Bronchial epithelial cell (primary cell): Measurements from ENCODE around the gene RGS6. TPM values are rescaled to one million over a fixed set of nuclear protein-coding genes. Genes with fewer than 3 reads are reported as not detected.

ENCODE experiments used
- DNase-seq: peaks from one replicate; pipeline ENCODE4 v3.0.0-alpha.2; 2010; ENCODE audit warnings: low read depth
- FAIRE-seq: peaks from 2 replicates; lab custom pipeline; 2011; peaks lifted over from hg19 to GRCh38; lab: Jason Lieb, UNC
- H3K27me3 ChIP-seq: 2 replicates; pipeline ENCODE4 v1.5.1; 2011; ENCODE audit warnings: low read length; ENCODE audit not compliant: control insufficient read depth, insufficient read depth
- H3K36me3 ChIP-seq: 2 replicates; pipeline ENCODE4 v1.5.1; 2011; ENCODE audit warnings: low read length; ENCODE audit not compliant: control insufficient read depth, insufficient read depth
- H3K4me3 ChIP-seq: 2 replicates; pipeline ENCODE4 v1.5.1; 2011; ENCODE audit warnings: mild to moderate bottlenecking, low read depth, low read length, control low read depth
- total RNA-seq: library from RNA; depleted of rRNA; stranded (reverse); fragments of >200 nt; gene quantifications from 2 replicates; pipeline ENCODE4 v1.2.1, GENCODE V29; 2014
- TF ChIP-seq, protein P1 (sequence below): IDR thresholded peaks from 2 replicates; pipeline ENCODE4 v1.5.1; 2011; ENCODE audit warnings: mild to moderate bottlenecking, moderate library complexity, low read length, control low read depth, inconsistent platforms; ENCODE audit not compliant: insufficient read depth, severe bottlenecking

Gene RGS6
- total RNA-seq, 1 donor from 2014 or later, result not detected

DNA sequence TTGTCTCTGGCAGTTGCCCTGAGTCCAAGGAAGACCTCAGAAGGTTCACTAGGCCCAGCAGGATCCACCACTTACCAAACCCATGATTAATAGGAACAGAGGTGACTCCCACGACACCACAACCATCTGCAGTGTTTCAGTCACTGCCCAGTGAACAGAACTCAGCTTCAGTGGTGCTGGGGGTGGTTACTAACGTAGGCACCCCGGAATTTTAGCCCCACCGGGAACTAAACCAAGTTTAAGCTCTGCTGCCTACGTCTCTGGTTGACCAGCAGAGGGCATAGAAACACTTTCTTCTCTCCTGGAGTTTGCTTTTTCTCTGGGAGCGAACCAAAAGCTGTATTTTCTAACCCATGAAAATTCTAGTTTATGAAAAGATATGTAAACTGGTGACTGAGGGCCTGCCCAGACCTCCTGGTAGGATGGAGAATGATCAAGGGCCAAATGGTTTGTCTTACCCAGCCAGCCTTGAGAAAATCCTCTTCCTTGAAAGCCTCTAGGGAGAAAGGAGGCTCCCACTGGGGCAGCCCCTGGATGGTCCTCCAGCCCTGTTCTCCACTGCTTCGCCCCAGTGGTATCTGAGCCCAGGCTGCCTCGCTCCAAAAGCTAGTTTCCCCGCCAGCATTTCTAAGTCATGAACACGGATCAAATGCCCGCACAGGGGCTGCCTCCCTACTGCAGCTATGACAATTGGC lies 581.9 kb downstream of the RGS6 start:
- no peak overlapping the region for H3K4me3 ChIP-seq
- no peaks in the 10 kb centered on the region for H3K36me3 ChIP-seq
- TF ChIP-seq, protein P1, sequence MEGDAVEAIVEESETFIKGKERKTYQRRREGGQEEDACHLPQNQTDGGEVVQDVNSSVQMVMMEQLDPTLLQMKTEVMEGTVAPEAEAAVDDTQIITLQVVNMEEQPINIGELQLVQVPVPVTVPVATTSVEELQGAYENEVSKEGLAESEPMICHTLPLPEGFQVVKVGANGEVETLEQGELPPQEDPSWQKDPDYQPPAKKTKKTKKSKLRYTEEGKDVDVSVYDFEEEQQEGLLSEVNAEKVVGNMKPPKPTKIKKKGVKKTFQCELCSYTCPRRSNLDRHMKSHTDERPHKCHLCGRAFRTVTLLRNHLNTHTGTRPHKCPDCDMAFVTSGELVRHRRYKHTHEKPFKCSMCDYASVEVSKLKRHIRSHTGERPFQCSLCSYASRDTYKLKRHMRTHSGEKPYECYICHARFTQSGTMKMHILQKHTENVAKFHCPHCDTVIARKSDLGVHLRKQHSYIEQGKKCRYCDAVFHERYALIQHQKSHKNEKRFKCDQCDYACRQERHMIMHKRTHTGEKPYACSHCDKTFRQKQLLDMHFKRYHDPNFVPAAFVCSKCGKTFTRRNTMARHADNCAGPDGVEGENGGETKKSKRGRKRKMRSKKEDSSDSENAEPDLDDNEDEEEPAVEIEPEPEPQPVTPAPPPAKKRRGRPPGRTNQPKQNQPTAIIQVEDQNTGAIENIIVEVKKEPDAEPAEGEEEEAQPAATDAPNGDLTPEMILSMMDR, result peak; percentile 75
- DNase-seq (peak; percentile 27), FAIRE-seq (no peak)
- no peaks in the 10 kb centered on the region for H3K27me3 ChIP-seq

DNA sequence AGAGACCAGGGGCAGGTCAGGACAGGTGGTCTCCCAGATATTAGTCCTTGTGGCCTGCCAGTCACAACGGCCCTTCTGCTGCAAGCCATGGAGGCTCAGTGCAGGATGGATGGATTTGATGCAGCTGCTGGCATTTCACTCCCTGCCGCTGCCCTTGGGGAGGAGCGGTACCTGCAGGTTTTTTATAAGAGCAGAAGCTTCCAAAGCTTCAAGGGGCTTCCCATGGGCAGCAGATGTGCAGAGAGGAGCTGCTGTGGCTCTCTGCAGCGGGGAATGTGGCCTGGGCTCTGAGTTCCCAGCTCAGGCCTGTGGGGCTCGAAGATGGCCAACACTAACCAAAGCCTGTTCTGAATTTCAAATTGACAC lies 582.4 kb downstream of the RGS6 start:
- TF ChIP-seq, protein P1, result no peak
- Histone ChIP-seq H3K27me3 (no peaks in the 10 kb centered on the region), H3K4me3 (no peak overlapping the region), H3K36me3 (no peaks in the 10 kb centered on the region)
- DNase-seq (no peak), FAIRE-seq (no peak)

DNA sequence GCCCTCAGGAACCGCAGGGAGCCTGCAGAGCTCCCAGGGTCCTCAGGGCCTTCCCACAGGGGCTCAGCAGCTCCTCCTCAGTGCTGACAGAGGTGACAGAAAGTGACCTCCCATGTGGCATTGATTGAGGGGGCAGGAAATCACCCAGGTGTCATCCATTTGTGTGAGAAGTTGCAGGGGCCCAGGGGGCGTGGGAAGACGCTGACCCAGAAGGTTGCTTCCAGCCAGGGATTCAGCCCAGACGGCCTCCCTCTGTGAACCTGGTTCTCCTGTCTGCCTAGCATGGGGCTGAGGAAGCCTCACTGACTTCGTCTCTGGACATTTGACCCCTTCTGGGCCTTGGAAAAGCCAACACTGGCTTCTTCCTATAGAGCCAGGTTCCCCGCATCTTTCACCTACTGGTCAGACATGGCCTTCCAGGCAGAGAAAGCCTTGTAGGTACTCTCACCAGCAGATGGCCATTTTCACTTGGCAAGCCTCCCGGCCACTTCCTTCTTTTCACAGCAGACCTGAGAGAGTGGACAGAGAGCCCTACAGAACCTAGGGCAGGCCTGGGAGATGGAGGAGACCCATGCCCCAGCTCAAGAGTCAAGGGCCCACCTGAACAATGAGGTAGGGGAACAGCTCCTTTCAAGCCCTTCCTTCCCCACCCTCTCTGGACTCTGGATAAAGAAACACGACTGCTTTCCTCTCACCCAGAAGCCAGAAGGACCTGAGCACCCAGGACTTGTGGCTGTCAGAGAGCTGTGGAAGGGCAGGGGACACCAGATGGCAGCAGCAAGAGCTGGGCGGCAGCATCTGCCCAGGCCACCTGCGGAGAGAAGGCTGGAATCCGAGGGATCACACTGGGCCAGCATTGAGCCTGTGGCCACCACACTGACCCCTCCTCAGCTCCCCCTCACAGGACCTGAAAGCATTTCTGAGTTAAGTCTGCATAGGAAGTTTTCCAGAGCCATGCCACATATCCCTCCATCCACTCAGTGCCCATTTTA lies 583.8 kb downstream of the RGS6 start:
- Histone ChIP-seq H3K36me3 (no peaks in the 10 kb centered on the region), H3K27me3 (no peaks in the 10 kb centered on the region), H3K4me3 (no peak overlapping the region)
- TF ChIP-seq, protein P1, result no peak
- DNase-seq, result no peak
- no peak for FAIRE-seq

DNA sequence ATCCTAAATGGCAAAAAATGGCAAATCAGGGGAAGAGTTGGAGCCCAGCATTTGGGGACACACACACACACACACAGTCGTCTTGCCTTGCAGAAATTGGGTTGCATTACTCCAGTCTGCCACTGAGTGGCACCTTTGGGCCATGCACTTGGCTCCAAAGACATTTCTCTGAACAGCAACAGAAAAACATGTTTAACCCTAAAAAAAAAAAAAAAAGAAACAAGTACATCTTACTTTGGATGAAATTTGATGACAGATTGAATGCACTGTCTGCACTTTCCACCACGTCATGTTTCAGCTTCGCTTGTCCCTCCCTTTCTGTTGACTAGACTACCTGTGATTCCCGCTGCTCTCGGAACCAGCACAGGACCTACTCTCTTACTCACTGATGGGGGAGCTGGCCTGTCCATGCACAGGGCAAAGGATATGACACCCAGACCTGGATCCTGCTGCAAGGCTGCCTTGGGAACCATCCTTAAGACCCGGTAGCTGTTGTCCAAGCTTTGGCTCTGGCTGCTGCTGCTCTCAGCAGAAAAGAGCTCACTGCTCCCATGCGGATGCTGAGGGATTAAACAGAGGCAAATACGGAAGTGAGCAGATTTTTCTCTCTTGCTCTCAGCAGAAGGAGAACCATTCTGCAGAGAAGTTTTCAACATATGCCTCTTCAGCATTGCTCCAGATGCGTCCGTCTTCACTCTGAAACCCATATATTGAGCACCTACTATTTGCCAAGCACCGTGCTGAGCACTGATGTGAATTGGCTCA lies 584.9 kb downstream of the RGS6 start:
- no peak for FAIRE-seq
- H3K27me3 ChIP-seq, result no peaks in the 10 kb centered on the region
- no peak overlapping the region for H3K4me3 ChIP-seq
- DNase-seq, result peak; percentile 61
- TF ChIP-seq, protein P1, result peak; percentile 89
- no peaks in the 10 kb centered on the region for H3K36me3 ChIP-seq

DNA sequence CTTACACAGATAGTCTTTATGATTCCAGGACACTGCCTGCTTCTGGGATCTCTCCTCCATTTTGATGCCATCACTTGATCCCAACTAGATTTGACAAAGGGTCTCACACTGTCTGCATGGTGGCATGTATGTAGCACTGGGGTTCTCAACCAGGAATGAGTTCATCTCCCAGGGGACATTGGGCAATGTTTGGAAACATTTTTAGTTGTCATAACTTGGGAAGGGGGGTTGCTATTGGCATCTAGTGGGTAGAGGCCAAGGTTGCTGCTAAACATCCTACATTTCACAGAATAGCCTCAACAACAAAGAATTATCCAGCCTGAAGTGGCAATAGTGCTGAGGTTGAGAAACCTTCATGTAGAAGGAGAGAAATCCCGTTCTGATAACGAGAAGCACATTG lies 585.5 kb downstream of the RGS6 start:
- no peak for DNase-seq
- Histone ChIP-seq H3K27me3 (no peaks in the 10 kb centered on the region), H3K4me3 (no peak overlapping the region), H3K36me3 (no peaks in the 10 kb centered on the region)
- TF ChIP-seq, protein P1, result no peak
- no peak for FAIRE-seq
